Keratinocyte (primary cell): Measurements from ENCODE around the gene EFCAB8. TPM values are rescaled to one million over a fixed set of nuclear protein-coding genes. Genes with fewer than 3 reads are reported as not detected.

Experiments
- DNase-seq: peaks from one replicate; pipeline ENCODE4 v3.0.0-alpha.2; 2011; ENCODE audit warnings: low read depth, missing footprints, low spot score
- FAIRE-seq: peaks from 2 replicates; lab custom pipeline; 2011; peaks lifted over from hg19 to GRCh38; lab: Jason Lieb, UNC
- H2AFZ ChIP-seq: 2 replicates; pipeline ENCODE4 v1.6.0; 2012; ENCODE audit warnings: low read length, control low read depth, inconsistent platforms; ENCODE audit not compliant: control insufficient read depth
- H3K27ac ChIP-seq: 2 replicates; pipeline ENCODE4 v1.5.1; 2011; ENCODE audit warnings: low read length; ENCODE audit not compliant: control insufficient read depth, insufficient read depth
- H3K27me3 ChIP-seq: 3 replicates; pipeline ENCODE4 v1.6.0; 2011; ENCODE audit warnings: low read length; ENCODE audit not compliant: control insufficient read depth, insufficient read depth; ENCODE audit errors: extremely low read depth
- H3K36me3 ChIP-seq, 2 experiments: 2 replicates in 1 of 2; 3 replicates in 1 of 2; pipeline ENCODE4 v1.5.1; 2011; ENCODE audit warnings: low read length in 2 of 2, mild to moderate bottlenecking in 1 of 2; ENCODE audit not compliant: control insufficient read depth in 2 of 2, insufficient read depth in 2 of 2; ENCODE audit errors: extremely low read depth in 1 of 2
- H3K4me1 ChIP-seq: 3 replicates; pipeline ENCODE4 v1.5.1; 2011; ENCODE audit warnings: low read length; ENCODE audit not compliant: control insufficient read depth, insufficient read depth; ENCODE audit errors: extremely low read depth
- H3K4me2 ChIP-seq: 3 replicates; pipeline ENCODE4 v1.6.0; 2011; ENCODE audit warnings: low read depth, low read length; ENCODE audit not compliant: control insufficient read depth, insufficient read depth; ENCODE audit errors: extremely low read depth
- H3K4me3 ChIP-seq, 3 experiments: fragments of 200-600 bp in 1 of 3; sonication (generic) in 1 of 3; 2 replicates in 2 of 3; 3 replicates in 1 of 3; pipeline ENCODE4 v1.5.1; 2011 to 2016; ENCODE audit warnings: low read length in 3 of 3, mild to moderate bottlenecking in 3 of 3, control low read depth in 2 of 3, inconsistent platforms in 1 of 3, low read depth in 1 of 3, mixed read lengths in 1 of 3, mixed run types in 1 of 3, moderate library complexity in 1 of 3; ENCODE audit not compliant: control insufficient read depth in 2 of 3, insufficient read depth in 2 of 3; ENCODE audit errors: extremely low read depth in 1 of 3
- H3K79me2 ChIP-seq: 2 replicates; pipeline ENCODE4 v1.6.0; 2012; ENCODE audit warnings: low read length; ENCODE audit not compliant: control insufficient read depth, insufficient read depth
- H3K9ac ChIP-seq: 3 replicates; pipeline ENCODE4 v1.6.0; 2011; ENCODE audit warnings: low read length; ENCODE audit not compliant: control insufficient read depth, insufficient read depth; ENCODE audit errors: extremely low read depth
- H3K9me1 ChIP-seq: 3 replicates; pipeline ENCODE4 v1.6.0; 2011; ENCODE audit warnings: low read length; ENCODE audit not compliant: control insufficient read depth, insufficient read depth; ENCODE audit errors: extremely low read depth
- H3K9me3 ChIP-seq: 2 replicates; pipeline ENCODE4 v1.5.1; 2012; ENCODE audit warnings: low read depth, low read length; ENCODE audit not compliant: control insufficient read depth
- H4K20me1 ChIP-seq: 3 replicates; pipeline ENCODE4 v1.6.0; 2011; ENCODE audit warnings: low read length; ENCODE audit not compliant: control insufficient read depth, insufficient read depth; ENCODE audit errors: extremely low read depth
- EZH2 ChIP-seq: IDR thresholded peaks from one replicate; pipeline ENCODE4 v1.6.1; 2012; ENCODE audit warnings: inconsistent platforms, mild to moderate bottlenecking, low read length, moderate library complexity
- dilution Hi-C: fragments of 300-500 bp; cut with MboI; formaldehyde crosslinking; loops from one replicate; pipeline ENCODE4 v1.7.0; 2020; ENCODE audit warnings: low sequenced_read_pairs; ENCODE audit not compliant: extremely low pct_ligation_motif_present
- polyA plus RNA-seq, 5 experiments: library from polyadenylated mRNA; depleted of rRNA in 3 of 5; stranded (reverse) in 3 of 5; stranded (forward) in 1 of 5; unstranded in 1 of 5; fragments of >200 nt; gene quantifications; 1 replicate in 1 of 5; 2 replicates in 3 of 5; 3 replicates in 1 of 5; pipeline versions ENCODE4 v1.2.1 to v1.2.3, GENCODE V29; 2011 to 2012; ENCODE audit warnings: missing spikeins in 2 of 5, low read depth in 1 of 5, low replicate concordance in 1 of 5
- TF ChIP-seq, protein P1 (sequence below), 3 experiments: IDR thresholded peaks in 1 of 3; conservative IDR thresholded peaks in 1 of 3; optimal IDR thresholded peaks in 1 of 3; 2 replicates in 2 of 3; 3 replicates in 1 of 3; pipeline versions ENCODE3 to v1.5.1; 2011; ENCODE audit warnings: low read length in 3 of 3, mild to moderate bottlenecking in 3 of 3, moderate library complexity in 2 of 3, control low read depth in 1 of 3, inconsistent platforms in 1 of 3; ENCODE audit not compliant: insufficient read depth in 2 of 3; ENCODE audit errors: extremely low read depth in 1 of 3

The EFCAB8 gene
- polyA plus RNA-seq, 1 donor (not counting 4 experiments of a cell fraction or from before 2014, with no cell fraction given), result 0.03 TPM

GRCh38 chr20:32894026-32894483, 35.3 kb downstream of the EFCAB8 start:
- Histone ChIP-seq H4K20me1 (peaks cover 4% of the 10 kb centered on the region), H3K9me1 (no peaks in the 10 kb centered on the region), H3K79me2 (no peaks in the 10 kb centered on the region), H3K4me1 (peaks cover 9% of the 10 kb centered on the region), H2AFZ (no peak overlapping the region), H3K4me2 (no peak overlapping the region), H3K27ac (no peak overlapping the region), H3K9ac (no peak overlapping the region), H3K4me3 (no peak overlapping the region), H3K27me3 (no peaks in the 10 kb centered on the region), H3K9me3 (no peaks in the 10 kb centered on the region), H3K36me3 (no peaks in the 10 kb centered on the region)
- FAIRE-seq (no peak), DNase-seq (no peak)
- dilution Hi-C loops, result no loop called here
- no peak for TF ChIP-seq EZH2
- TF ChIP-seq, protein P1, sequence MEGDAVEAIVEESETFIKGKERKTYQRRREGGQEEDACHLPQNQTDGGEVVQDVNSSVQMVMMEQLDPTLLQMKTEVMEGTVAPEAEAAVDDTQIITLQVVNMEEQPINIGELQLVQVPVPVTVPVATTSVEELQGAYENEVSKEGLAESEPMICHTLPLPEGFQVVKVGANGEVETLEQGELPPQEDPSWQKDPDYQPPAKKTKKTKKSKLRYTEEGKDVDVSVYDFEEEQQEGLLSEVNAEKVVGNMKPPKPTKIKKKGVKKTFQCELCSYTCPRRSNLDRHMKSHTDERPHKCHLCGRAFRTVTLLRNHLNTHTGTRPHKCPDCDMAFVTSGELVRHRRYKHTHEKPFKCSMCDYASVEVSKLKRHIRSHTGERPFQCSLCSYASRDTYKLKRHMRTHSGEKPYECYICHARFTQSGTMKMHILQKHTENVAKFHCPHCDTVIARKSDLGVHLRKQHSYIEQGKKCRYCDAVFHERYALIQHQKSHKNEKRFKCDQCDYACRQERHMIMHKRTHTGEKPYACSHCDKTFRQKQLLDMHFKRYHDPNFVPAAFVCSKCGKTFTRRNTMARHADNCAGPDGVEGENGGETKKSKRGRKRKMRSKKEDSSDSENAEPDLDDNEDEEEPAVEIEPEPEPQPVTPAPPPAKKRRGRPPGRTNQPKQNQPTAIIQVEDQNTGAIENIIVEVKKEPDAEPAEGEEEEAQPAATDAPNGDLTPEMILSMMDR (optimal IDR thresholded peaks at IDR 0.05 in 1 of 3, IDR thresholded peaks at IDR 0.05 in 1 of 3, conservative IDR thresholded peaks at IDR 0.05 in 1 of 3; ENCODE audit: extremely low read depth in 1 of 3, insufficient read depth in 2 of 3, low read length in 3 of 3), result peak; percentile 59 to 78 (median 75)

GRCh38 chr20:32894711-32895355, 36.1 kb downstream of the EFCAB8 start:
- Histone ChIP-seq H3K4me1 (peaks cover 9% of the 10 kb centered on the region), H3K9me3 (no peaks in the 10 kb centered on the region), H3K4me3 (no peak overlapping the region), H3K9me1 (no peaks in the 10 kb centered on the region), H3K9ac (no peak overlapping the region), H4K20me1 (peaks cover 4% of the 10 kb centered on the region), H2AFZ (peak overlapping the region; percentile 41), H3K27me3 (no peaks in the 10 kb centered on the region), H3K36me3 (no peaks in the 10 kb centered on the region), H3K27ac (no peak overlapping the region), H3K79me2 (no peaks in the 10 kb centered on the region), H3K4me2 (peak overlapping the region; percentile 25)
- TF ChIP-seq EZH2, result no peak
- TF ChIP-seq, protein P1 (optimal IDR thresholded peaks at IDR 0.05 in 1 of 3, IDR thresholded peaks at IDR 0.05 in 1 of 3, conservative IDR thresholded peaks at IDR 0.05 in 1 of 3; ENCODE audit: extremely low read depth in 1 of 3, insufficient read depth in 2 of 3, low read length in 3 of 3), result no peak
- FAIRE-seq (peak; percentile 97), DNase-seq (peak; percentile 61)
- dilution Hi-C loops, result no loop called here
